GM18867 (cell line): ENCODE data around the gene ZNF439.
A peak's percentile ranks its signal among the peaks of the same experiment; 100 is the strongest.
"Not testable (repeated sequence)": the region's sequence is repeated elsewhere in the genome, so short reads cannot be mapped to it uniquely, and the experiment has no call there.

Experiments used
- ATAC-seq: cut with Tn5 transposase; IDR thresholded peaks from one replicate; pipeline ENCODE4 v1.9.1; 2021; ENCODE audit warnings: mild to moderate bottlenecking, moderate library complexity; ENCODE audit not compliant: unreplicated experiment

The ZNF439 gene

DNA sequence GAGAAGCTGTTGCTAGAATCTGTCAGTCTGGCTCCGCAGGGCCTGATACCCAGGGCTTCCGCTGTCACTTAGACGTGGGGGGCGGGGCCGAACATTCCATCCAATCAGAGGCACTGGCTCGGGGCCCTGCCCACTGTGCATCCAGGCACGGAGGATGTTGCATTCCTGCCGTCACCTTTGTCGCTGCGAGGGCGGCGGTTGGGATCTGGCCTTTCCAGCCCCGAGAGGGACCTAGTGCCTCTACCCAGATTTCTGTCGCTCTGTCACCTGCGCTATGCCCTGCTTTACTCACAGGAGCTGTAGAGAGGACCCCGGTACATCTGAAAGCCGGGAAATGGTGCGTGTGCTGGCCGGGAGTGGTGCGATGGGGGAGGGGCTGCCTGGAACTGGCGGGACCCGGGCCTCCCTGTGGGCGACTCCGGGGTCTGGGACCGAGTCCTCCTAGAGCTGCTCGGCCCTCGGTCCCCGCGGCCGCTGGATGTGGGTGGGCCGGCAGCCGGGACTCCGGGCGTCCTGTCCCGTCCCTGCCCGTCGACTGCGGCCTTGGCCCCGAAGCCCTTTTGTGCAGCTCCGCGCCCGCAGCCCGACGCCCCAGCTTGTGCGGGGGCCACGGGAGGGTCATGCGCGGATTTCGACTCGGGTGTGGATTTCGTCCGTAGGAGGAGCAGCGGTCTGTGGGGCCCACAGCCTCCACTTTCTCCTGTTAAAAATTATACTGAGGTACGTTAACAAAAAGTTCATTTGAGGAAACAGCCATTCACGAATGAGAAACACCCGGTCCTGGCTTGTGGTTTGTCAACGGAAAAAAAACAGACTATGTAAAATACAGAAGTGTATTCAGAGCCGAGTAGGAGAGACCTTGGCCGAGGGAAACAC is at the start of gene ZNF439:
Gene ZNF439 (plus strand): TSS at position 133 of the 876 bp plus-strand sequence. CDS start 142 bp downstream, at position 275.
- ATAC-seq: no peak

DNA sequence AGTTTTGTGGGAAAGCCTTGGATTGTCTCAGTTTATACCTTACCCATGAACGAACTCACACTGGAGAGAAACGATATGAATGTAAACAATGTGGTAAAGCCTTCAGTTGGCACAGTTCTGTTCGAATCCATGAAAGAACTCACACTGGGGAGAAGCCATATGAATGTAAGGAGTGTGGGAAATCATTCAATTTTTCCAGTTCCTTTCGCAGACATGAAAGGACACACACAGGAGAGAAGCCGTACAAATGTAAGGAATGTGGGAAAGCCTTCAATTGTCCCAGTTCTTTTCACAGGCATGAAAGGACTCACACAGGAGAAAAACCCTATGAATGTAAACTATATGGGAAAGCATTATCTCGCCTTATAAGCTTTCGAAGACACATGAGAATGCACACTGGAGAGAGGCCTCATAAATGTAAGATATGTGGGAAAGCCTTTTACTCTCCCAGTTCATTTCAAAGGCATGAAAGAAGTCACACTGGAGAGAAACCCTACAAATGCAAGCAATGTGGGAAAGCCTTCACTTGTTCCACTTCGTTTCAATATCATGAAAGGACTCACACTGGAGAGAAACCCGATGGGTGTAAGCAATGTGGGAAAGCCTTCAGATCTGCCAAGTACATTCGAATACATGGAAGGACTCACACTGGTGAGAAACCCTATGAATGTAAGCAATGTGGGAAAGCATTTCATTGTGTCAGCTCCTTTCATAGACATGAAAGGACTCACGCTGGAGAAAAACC is 42.0 kb upstream of the ZNF439 start:
- ATAC-seq: no peak

DNA sequence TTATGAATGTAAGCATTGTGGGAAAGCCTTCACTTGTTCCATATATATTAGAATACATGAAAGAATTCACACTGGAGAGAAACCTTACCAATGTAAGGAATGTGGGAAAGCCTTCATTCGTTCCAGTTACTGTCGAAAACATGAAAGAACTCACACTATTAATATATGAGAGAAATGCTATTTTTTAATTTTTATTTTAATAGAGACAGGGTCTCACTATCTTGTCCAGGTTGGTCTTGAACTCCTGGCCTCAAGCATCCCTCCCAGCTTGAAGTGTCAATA is 41.5 kb upstream of the ZNF439 start:
- ATAC-seq: no peak

DNA sequence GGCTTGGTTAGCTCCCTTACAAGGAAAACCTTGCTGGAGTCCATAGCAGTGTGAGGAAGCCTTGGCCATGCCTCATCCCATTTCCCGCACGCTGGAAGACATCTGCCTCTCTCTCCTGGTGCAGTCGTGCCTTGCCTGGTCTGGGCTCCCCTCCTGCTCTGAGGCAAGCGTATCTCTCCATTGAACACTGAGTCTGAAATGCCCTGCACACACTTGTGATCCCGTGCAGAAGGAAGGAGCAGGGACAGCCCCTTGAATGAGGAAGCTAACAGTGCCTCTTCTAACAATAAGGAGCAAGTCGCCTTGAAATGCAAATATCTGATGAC is 34.9 kb upstream of the ZNF439 start:
- peak; percentile 5 for ATAC-seq

DNA sequence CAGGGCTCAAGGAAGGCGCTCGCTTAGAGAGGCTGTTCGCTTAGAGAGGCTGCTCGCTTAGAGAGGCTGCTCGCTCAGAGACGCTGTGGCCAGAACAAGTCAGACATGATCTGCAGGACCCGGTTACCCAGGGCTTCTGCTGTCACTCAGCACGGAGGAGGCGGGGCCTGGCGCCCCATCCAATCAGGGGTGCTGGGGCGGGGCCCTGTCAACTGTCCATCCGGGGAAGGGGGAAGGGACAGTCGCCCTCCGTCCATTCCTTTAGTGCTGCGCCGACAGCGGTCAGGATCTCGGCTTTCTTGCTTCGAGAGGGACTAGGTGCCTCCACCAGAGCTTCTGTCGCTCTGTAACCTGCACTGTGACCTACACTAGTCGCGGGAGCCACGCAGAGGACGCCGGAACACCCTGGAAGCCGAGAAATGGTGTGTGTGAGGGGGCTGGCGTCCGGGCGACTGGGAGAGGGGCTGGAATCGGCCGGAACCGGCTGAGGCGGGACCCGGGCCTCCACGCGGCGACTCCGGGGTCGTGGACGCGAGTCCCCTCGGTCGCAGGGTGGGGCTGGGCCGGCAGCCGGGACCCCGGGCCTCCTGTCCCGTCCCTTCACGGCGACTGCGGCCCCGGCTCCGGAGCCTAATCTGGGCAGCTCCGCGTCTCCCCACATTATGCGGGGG is 34.4 kb upstream of the ZNF439 start, which contains the start of gene ZNF440:
Gene ZNF440 (plus strand): TSS at position 245 of the 671 bp plus-strand sequence. CDS start 175 bp downstream, at position 420.
- ATAC-seq: peak; percentile 99

DNA sequence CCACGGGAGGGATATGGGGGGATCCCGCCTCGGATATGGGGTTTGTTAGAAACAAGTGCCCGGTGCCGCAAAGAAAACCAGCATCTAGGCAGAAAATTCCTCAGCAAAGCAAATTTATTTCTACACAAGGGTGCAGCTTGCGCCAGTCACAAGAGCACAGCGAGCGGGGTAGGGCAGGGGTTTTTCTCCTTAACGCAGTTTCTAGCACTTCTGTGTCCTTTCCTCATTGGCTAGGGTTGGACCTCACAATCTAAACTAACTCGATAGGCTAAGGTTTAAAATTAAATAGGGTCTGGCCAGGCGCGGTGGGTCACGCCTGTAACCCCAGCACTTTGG is 33.9 kb upstream of the ZNF439 start:
- no peak for ATAC-seq

DNA sequence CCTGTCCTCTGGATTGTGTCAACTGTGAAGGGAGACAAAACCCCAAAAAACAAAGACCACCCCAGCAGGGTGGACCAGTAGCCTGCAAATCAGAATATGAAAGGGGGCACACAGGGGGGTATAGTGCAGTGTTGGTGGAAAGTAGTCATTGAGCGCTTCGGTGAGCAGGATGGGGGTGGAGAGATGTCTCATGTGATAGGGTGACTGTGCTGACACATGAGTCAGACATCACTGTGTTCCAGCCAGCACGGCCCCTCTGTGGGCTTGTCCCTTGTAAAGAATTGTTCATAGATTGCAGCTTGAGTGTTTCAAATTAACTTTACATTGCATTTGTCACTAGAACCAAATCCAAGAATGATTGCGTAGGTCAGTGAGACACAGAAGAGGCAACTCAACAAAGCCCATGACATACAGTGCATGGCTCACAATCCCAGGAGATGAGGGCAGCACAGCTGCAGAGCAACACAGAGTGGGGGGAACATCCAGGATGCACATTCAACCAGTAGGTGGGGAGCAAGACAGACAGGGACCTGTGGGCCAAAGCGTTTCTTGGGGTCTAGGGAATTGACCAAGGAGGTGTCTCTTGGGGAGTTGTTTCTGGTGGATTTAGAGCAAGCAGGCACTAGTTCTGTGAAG is 26.9 kb upstream of the ZNF439 start:
- no peak for ATAC-seq

DNA sequence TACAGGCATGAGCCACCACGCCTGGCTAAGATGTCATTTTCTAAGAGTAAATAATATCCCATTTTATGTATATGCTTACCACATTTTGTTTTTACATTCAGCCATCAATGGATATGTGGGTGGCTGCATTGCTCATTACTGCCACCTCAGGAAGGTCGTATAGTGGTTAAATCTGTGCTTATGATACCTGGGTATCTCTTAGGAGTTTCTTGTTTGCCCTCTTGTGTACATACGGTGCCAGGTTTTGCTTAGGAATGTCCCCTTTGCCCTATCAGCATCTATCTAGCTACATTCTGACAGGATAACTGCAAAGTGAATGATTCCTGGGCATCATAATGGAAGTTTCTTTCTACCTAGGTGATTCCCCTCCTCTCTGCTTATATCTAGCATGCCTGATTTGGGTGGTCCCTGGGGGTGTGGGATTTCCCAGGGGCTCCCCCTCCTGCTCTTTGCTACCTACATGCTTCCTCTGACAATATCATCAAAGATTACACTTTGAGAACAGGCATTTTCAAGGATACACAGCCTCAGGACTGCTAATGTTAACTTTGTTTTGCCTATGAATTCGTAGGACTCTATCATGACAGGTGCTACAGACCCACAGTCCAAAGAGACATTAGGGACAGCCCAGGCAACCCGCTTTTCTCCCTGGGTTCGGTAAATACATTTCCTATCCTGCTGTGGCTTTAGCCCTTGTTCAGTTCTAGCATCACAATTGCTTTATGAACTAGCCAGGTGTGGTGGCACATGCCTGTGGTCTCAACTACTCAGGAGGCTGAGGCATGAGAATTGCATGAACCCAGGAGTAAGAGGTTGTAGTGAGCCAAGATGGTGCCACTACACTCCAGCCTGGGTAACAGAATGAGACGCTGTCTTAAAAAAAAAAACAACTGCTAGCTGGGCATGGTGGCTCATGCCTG is 19.3 kb upstream of the ZNF439 start:
- ATAC-seq: not testable (repeated sequence)

DNA sequence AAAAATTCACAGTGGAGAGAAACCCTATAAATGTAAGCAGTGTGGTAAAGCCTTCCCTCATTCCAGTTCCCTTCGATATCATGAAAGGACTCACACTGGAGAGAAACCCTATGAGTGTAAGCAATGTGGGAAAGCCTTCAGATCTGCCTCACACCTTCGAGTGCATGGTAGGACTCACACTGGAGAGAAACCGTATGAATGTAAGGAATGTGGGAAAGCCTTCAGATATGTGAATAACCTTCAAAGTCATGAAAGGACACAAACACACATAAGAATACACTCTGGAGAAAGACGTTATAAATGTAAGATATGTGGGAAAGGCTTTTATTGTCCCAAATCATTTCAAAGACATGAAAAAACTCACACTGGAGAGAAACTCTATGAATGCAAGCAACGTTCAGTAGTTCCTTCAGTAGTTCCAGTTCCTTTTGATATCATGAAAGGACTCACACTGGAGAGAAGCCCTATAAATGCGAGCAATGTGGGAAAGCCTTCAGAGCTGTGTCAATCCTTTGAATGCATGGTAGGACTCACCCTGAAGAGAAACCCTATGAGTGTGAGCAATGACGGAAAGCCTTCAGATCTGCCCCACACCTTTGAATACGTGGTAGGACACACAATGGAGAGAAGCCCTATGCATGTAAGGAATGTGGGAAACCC is 16.1 kb upstream of the ZNF439 start:
- no peak for ATAC-seq

DNA sequence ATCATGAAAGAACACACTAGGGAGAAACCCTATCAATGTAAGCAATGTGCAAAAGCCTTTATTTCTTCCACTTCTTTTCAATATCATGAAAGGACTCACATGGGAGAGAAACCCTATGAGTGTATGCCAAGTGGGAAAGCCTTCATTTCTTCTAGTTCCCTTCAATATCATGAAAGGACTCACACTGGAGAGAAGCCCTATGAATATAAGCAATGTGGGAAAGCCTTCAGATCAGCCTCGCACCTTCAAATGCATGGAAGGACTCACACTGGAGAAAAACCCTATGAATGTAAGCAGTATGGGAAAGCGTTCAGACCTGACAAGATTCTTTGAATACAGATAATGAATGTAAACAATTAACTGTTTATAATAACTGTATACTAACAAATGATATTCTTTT is 15.0 kb upstream of the ZNF439 start:
- ATAC-seq: no peak

DNA sequence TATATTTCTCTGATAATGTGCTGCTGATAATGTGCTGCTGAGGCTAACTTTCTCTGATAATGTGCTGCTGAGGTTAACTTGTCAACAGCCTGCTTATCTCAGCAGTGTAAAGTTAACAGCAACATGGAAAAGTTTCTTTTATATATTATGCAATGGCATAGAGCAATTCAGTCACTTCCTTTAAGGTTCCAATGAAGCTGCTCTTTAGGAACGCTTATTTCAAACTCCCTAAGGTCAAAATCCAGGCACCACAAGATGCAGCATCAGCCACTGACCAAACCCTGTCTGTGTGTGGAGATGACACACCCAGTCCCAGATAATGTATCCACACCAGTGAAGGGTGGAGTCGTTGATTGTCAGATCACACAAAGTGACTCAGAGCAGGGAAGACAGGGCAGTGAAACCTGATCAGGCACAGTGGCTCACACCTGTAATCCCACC is 12.9 kb upstream of the ZNF439 start:
- not testable (repeated sequence) for ATAC-seq

DNA sequence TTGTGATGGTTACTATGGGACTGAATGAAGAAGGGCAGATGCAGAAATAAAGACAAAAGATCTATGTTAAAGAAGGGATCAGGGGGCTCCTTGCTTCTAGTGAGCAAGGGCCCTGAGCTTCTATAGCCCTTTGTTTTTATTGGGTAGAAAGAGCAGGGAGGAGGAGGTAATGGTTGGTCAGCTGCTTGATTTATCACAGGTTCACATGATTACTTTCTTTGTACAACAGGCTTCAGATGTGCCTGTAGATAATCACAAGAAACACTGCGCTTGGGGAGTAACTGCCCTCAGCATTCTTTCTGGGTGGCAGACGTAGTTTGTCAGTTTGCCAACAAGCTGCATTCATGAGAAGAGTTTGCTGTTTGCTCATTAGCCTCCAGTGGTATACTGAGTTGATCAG is 4.8 kb upstream of the ZNF439 start:
- no peak for ATAC-seq

DNA sequence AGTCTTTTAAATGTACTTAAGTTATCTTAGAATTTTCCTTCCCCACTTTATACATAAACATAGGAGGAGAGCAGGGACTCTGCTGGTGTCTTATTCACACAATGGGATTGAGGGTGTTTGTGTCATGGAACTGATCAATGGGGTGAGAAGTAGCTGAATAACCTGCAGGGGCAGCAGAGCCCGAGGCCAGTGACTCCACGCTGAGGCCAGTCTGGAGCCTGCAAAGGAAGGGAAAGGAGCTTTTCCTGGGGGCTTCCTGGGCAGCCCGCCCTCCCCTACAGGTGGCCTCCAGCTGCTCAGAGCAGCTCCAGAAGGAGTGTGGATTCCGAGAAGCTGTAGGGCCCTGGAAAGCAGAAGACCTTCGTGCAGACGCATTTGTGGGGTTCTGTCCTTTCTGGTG is 911 bp upstream of the ZNF439 start:
- not testable (repeated sequence) for ATAC-seq

DNA sequence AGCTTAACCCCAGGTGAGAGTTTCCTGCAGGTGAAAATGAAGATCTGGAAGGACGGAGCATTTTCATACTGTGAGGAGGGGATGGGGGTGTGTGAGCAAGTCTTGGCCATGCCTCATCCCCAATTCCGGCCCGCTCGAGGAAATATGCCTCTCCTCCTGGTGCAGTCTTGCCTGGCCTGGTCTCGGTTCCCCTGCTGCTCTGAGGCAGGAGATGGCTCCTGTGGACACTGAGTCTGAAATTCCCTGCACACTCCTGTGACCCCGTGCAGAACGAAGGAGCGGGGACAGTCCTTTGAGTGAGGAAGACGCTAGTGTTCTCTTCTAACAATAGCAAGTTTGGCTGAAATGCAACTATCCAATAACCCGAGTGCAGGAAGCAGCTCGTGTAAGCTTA is 329 bp upstream of the ZNF439 start:
- ATAC-seq: no peak

DNA sequence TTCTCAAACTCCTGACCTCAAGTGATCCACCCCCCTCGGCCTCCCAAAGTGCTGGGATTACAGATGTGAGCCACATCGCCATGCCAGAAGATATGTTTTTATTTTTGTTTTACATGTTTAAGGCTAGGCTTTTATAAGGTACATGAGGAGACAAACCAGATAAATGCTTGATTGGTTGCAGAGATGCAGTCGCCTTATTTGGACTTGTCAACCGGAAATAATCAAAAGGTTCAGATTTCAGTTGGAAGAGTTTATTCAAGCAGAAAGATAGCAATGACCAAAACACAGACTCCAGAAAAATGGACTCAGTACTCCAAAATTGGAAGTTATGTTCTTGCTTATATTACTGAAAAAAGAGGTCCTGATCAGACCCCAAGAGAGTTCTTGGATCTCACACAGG is 1.8 kb downstream of the ZNF439 start:
- ATAC-seq: not testable (repeated sequence)

DNA sequence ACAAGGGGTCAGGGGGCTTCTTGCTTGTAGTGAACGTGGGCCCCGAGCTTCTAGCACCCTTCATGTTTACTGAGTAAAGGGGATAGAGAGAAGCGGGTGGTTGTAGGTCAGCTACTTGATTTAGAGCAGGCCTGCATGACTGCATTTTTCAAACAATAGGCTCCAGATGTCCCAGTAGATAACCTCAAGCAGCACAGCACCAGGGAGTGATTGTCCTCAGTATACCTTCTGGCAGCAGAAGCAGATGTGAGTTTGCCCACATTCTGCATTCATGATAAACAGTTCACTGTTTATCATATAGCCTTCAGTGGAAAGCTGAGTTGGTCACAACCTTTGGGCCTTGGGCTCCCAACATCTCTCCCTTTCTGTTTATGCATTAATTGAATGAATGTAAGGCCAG is 4.8 kb downstream of the ZNF439 start:
- no peak for ATAC-seq

DNA sequence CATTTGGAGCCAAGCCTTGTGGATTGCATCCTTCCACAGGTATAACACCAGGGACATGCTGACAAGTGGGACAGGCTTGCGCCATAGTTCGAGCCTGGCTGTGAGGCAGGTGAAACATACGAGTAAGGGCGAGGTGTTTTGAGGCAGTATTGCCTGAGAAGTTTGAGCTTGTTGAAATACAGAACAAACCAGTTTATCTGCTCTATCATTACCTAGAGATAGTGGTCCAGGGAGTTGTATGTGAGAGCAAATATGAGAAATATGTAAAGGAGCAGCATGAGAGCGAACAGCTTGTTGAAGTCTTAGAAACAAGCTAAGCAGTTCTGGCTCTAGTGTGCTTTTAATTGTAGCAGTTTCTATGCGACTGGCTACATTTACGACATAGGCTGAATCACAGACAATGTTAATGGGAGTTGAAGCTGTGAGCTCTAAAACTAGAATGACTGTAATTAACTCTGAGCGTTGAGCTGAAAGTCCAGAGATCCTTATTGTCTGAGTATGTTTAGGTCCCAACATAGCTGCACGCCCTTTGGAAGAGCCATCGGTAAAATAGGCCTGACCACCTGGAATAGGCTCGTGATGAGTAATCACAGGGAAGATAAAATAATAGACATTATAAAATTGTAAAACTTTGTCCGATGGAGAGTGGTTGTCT is 8.2 kb downstream of the ZNF439 start:
- ATAC-seq: no peak

DNA sequence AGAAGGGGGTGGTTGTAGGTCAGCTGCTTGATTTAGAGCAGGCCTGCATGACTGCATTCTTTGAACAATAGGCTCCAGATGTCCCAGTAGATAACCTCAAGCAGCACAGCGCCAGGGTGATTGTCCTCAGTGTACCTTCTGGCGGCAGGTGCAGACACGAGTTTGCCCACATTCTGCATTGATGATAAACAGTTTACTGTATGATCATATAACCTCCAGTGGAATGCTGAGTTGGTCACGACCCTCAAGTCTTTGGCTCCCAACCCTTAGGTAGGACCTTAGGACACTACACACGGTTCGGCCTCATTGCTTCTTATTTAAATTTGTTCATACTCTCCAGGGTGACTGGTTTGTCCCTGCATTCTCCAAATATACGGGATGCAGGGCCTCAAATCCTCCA is 12.2 kb downstream of the ZNF439 start:
- no peak for ATAC-seq

DNA sequence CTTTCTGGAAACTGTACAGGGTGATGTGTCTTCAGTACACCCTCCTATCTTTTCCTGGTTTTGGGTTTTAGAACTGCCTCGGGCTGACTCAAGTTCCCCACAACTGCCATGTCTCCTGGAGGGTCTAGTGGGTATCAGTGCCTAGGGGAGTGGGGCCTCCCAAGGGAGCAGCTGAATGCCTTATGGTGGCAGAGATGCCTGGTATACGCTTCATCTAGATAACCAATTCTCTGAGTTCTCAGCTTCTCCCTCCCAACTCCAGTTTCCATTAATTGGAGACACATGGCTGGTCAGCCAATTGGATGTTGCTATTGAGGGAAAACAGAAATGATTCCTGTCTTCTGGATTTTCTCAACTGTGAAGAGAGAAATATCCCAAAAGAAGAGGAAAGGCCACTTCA is 12.8 kb downstream of the ZNF439 start:
- ATAC-seq: no peak
